ENCODE results near the gene CCDC187. TPM values are rescaled to one million over a fixed set of nuclear protein-coding genes. Genes with fewer than 3 reads are reported as not detected.
A peak's percentile ranks its signal among the peaks of the same experiment; 100 is the strongest.
"Not testable (repeated sequence)": the region's sequence is repeated elsewhere in the genome, so short reads cannot be mapped to it uniquely, and the experiment has no call there.

Gene CCDC187
- total and polyA plus RNA-seq, 8 donors, result 0.12 to 2.8 (median 0.45) TPM; not detected in 1

GRCh38 chr9:136268318-136268717 lies 35.6 kb downstream of the CCDC187 start:
- 51 to 64% (median 57%) methylated on average over 6 of the region's 6 CpGs for WGBS, 5 donors
- Histone ChIP-seq H3K27me3 (peaks cover 0 to 24% (median 0%) of the 10 kb centered on the region in 3 donors), H3K27ac (no peak overlapping the region), H3K4me1 (peaks cover 7 to 15% (median 13%) of the 10 kb centered on the region in 4 donors), H3K36me3 (no peaks in the 10 kb centered on the region), H3K4me3 (no peak overlapping the region), H3K9me3 (no peaks in the 10 kb centered on the region)
- peak in 1 of 2 donors; percentile 66 for DNase-seq
- intact Hi-C loops (cut with DNase I; ENCODE audit: low total_unique reads), result no loop called here
- TF ChIP-seq POLR2A (IDR thresholded peaks at IDR 0.05), result no peak
- TF ChIP-seq CTCF (IDR thresholded peaks at IDR 0.05), result no peak
- no peak for TF ChIP-seq EP300 (IDR thresholded peaks at IDR 0.05)
- no peak for TF ChIP-seq POLR2AphosphoS5 (IDR thresholded peaks at IDR 0.05)

GRCh38 chr9:136267261-136268111 lies 36.4 kb downstream of the CCDC187 start:
- TF ChIP-seq POLR2AphosphoS5 (IDR thresholded peaks at IDR 0.05), result peak in 2 of 3 donors; percentile 62 to 69
- TF ChIP-seq EP300 (IDR thresholded peaks at IDR 0.05), result no peak
- peaks cover 0 to 24% (median 0%) of the 10 kb centered on the region in 3 donors for H3K27me3 ChIP-seq
- H3K36me3 ChIP-seq, result no peaks in the 10 kb centered on the region
- H3K9me3 ChIP-seq, result no peaks in the 10 kb centered on the region
- WGBS, 5 donors, result 13 to 23% (median 16%) methylated on average over 35 to 60 of the region's 60 CpGs
- peaks cover 7 to 15% (median 13%) of the 10 kb centered on the region in 4 donors for H3K4me1 ChIP-seq
- intact Hi-C loops (cut with DNase I; ENCODE audit: low total_unique reads), result no loop called here
- peak; percentile 83 to 92 for DNase-seq
- peak overlapping the region; percentile 38 to 71 (median 53) for H3K27ac ChIP-seq
- H3K4me3 ChIP-seq, result peak overlapping the region; percentile 49 to 59 (median 51)

- Histone ChIP-seq H3K27me3 (peaks cover 0 to 24% (median 0%) of the 10 kb centered on the region in 3 donors), H3K4me3 (peak overlapping the region; percentile 49 to 59 (median 51)), H3K27ac (peak overlapping the region in 2 of 5 donors; percentile 67 to 71), H3K4me1 (peaks cover 7 to 15% (median 13%) of the 10 kb centered on the region in 4 donors)
- H3K36me3 ChIP-seq; H3K9me3 ChIP-seq; intact Hi-C loops (cut with DNase I; ENCODE audit: low total_unique reads); DNase-seq: not testable (repeated sequence)
- WGBS, 5 donors, result 85 to 93% (median 90%) methylated on average over 17 to 18 of the region's 18 CpGs
These were observed 37.3 kb downstream of the CCDC187 start for GRCh38 chr9:136266641-136267040.

GRCh38 chr9:136265561-136266355 lies 38.1 kb downstream of the CCDC187 start:
- no peak for DNase-seq
- H3K4me3 ChIP-seq, result no peak overlapping the region
- WGBS, 5 donors, result 82 to 90% (median 86%) methylated on average over 9 to 17 of the region's 17 CpGs
- H3K27me3 ChIP-seq, result peaks cover 0 to 24% (median 0%) of the 10 kb centered on the region in 3 donors
- H3K36me3 ChIP-seq, result no peaks in the 10 kb centered on the region
- H3K27ac ChIP-seq, result no peak overlapping the region
- no peaks in the 10 kb centered on the region for H3K9me3 ChIP-seq
- peaks cover 7 to 15% (median 13%) of the 10 kb centered on the region in 4 donors for H3K4me1 ChIP-seq
- TF ChIP-seq EP300 (IDR thresholded peaks at IDR 0.05) (no peak), POLR2A (IDR thresholded peaks at IDR 0.05) (no peak), POLR2AphosphoS5 (IDR thresholded peaks at IDR 0.05) (no peak), CTCF (IDR thresholded peaks at IDR 0.05) (no peak)
- intact Hi-C loops (cut with DNase I; ENCODE audit: low total_unique reads), result no loop called here
